Measurements from ENCODE around the gene PARD3B.

DNA sequence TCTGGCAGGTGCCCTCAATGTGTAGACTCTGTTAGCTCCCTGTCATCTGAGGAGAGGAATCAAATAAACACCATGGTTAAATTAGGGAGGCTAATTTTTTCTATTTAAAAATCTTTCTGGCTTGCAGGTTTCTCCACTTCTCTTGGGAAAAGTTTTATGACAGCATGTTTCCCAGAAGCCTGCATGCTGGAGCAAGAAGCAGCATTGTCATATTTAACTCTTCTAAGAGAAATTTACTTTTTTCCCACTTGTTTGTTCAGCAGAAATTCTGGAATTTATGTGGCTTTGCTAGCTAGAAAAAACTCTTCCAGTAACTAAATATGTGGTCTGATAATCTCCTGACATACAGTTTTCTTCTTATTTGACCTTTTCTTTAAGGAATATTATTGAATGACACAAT, 230.5 kb downstream of the PARD3B start:
- TF ChIP-seq POLR2A (IDR thresholded peaks at IDR 0.05) (no peak), POLR2AphosphoS5 (IDR thresholded peaks at IDR 0.05) (no peak)
- TF ChIP-seq, protein P1, sequence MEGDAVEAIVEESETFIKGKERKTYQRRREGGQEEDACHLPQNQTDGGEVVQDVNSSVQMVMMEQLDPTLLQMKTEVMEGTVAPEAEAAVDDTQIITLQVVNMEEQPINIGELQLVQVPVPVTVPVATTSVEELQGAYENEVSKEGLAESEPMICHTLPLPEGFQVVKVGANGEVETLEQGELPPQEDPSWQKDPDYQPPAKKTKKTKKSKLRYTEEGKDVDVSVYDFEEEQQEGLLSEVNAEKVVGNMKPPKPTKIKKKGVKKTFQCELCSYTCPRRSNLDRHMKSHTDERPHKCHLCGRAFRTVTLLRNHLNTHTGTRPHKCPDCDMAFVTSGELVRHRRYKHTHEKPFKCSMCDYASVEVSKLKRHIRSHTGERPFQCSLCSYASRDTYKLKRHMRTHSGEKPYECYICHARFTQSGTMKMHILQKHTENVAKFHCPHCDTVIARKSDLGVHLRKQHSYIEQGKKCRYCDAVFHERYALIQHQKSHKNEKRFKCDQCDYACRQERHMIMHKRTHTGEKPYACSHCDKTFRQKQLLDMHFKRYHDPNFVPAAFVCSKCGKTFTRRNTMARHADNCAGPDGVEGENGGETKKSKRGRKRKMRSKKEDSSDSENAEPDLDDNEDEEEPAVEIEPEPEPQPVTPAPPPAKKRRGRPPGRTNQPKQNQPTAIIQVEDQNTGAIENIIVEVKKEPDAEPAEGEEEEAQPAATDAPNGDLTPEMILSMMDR (IDR thresholded peaks at IDR 0.05): no peak

All from prostate gland (tissue), 2 donors.